SIG-M5 treated with dmso at 0.1 percent for 504 hours (cell line): ENCODE data around the gene NKD2.
"Not testable (repeated sequence)": the region's sequence is repeated elsewhere in the genome, so short reads cannot be mapped to it uniquely, and the experiment has no call there.

ENCODE experiments used
- DNase-seq: peaks from one replicate; lab custom pipeline; 2025; ENCODE audit not compliant: unreplicated experiment; lab: John Stamatoyannopoulos, UW

Gene NKD2

GRCh38 chr5:1012900-1013237, 4.3 kb downstream of the NKD2 start:
- no peak for DNase-seq

DNA sequence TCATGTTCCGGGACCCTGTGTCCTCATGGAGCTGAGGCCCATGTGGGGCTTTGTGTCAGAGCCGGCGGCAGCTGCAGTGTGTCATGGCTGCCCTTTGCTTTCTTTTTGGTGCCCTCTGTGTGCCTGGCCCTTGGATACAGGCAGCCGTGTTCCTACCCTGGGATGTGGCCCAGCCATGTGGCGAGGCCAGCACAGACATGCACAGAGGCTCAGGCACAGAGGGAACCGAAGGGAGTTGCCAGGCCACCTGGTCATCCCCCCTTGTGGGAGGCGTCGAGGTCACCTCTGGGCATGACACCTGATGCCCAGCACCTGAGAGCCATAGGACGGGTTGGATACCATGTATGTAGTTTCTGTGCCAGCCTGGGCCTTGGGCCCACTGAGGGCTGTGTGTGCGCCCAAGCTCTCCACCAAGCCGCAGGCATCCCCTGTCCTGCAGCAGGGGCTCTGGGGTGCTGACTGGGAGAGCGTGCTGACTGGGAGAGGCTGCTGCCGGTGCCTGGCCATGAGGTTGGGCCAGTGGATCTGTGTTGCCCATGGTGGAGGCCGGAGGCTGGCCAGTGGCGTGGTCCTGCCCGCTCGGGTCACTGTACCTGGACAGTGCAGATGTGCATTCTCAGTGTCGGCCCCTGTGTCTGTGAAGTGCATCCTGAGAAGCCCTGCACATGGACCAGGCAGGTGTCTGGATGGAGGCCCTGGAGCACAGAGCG, 4.8 kb downstream of the NKD2 start:
- DNase-seq, result no peak

DNA sequence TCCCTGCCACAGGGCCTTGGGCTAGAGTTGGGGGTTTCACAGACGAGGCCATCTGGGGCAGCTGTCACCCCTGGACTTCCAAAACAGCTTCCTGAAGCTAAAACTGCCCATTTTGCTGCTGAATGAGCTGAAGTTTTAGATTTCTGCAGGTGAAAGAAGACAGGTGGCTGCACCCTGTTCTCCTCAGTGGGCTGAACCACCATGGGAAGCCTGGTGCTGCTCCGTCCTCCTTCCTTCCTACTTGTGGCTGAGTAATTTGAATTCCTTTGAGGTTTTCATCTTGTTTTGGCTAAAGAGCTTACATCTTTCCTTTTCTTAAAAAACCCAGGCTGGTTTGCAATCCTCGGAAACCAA, 5.3 kb downstream of the NKD2 start:
- no peak for DNase-seq

DNA sequence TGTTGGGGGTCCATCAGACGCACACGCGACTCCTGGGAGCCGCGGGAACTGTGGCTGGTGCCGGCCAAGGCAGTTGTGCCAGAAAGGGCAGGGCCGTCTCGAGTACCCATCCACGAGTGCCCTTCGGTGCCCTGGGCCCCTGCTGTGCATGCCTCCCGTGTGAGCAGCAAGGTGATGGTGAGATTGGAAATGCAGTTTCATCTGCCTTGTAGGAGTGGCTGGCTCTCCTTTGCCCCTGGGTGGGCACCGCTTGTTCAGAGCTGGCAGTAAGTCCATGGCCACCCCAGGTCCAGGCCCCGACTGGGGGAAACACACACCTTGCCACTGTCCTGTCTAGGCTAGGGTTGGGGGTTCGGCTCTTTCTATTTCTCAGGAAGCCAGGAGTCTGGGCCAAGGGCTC, 5.7 kb downstream of the NKD2 start:
- no peak for DNase-seq

DNA sequence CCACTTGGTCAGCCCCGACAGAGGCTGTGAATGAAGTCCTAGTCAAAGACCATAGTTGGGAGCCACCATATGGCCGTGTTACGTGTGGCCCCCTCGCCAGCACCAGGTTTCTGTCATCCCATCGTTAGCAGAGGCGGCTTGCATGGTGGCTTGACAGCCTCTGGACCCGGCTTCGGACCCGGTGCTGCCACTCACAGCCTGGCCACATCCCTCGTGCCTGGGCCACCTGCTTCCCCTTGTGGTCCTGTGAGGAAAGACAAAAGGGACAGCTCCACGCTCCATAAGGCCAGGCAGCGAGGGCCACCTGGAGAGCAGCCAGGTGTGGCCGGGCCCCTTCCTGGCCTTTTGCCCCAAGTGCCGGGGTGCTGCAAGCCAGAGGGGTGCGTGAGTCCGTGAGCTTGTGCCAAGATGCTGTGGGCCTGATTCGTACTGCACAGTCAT, 6.2 kb downstream of the NKD2 start:
- no peak for DNase-seq

GRCh38 chr5:1015507-1015906, 6.9 kb downstream of the NKD2 start:
- no peak for DNase-seq

- DNase-seq, result no peak
These were observed 7.4 kb downstream of the NKD2 start for GRCh38 chr5:1016036-1016435.

DNA sequence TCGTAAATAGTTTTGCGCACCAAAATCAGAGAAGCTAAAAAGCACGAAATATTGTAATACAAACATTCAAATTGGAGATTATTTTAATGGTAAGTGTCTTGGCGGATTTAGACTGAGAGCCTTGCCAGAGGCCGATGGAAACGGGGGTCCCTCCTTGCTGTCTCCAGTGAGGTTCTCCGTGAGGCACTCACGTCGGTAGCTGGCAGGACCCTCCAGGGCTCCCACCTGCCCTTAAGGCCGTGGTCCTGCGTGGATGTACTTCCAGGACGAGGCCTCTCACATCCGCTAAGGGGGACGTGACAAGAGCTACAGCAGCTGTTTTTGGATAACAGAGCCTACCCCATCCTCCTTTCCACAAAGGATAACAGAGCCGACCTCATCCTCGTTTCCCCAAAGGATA, 7.9 kb downstream of the NKD2 start:
- DNase-seq, result no peak

DNA sequence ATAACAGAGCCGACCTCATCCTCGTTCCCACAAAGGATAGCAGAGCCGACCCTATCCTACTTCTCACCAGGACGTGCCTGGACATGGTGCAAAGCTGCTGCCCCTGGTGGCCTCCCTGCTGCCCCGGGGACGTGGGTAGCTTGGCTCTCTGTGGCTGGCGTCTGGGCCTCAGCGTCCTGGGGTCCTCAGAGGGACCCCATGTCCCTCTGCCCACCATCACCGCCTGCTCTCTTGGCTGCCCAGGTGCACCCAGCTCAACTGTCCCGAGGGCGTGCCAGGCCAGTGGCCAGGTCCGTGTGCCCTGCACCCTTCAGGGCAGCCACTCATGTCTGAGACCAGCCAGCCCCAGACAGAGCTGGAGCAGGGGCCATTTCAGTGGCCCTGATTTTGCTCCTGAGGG, 8.5 kb downstream of the NKD2 start:
- DNase-seq, result no peak

GRCh38 chr5:1017691-1018455, 9.3 kb downstream of the NKD2 start:
- DNase-seq, result no peak

- no peak for DNase-seq
These were observed 10.0 kb downstream of the NKD2 start for GRCh38 chr5:1018596-1018995.

DNA sequence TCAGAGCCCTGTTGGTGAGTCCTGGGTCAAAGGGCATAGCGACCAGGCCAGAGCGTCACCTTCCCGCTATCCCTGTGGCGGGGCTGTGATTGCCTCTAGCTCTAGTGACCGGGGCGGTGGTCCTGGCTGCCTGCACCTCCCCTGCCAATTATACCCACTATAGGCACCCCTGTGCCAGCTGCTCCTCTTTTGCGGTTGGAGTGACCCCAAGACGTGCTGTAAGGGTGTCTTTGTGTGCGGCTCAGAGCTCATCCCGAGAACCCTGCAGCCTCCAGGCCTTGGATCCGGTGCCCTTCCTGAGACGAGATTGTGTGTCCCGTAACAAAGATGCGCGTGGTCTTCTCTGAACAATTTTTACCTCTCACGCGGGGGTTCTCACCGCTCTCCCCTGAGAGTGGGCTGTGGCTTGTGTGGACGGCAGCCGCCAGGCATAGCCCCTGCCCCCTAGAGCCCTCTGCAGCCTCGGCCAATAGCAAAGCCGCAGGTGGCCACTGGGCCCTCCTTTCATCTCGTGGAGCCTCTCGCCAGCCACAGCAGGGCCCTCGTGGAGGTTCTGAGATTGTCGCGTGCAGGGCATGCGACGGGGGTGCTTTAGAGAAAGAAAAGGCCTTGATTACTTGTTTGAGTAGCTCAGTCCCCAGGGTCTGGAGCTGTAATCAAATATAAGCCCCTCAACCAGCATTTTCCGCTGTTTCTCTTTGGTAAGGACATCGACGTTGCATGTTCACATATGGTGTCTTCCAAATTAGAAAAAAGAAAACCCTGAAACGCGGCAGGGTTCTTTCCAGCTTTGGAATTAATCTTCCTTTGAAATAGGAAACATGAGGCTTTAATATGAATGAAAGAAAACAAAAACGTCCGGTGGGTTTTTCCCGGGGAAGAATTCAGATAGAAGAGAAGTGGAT, 10.7 kb downstream of the NKD2 start:
- DNase-seq, result no peak

GRCh38 chr5:1020452-1020961, 11.9 kb downstream of the NKD2 start:
- DNase-seq, result no peak

DNA sequence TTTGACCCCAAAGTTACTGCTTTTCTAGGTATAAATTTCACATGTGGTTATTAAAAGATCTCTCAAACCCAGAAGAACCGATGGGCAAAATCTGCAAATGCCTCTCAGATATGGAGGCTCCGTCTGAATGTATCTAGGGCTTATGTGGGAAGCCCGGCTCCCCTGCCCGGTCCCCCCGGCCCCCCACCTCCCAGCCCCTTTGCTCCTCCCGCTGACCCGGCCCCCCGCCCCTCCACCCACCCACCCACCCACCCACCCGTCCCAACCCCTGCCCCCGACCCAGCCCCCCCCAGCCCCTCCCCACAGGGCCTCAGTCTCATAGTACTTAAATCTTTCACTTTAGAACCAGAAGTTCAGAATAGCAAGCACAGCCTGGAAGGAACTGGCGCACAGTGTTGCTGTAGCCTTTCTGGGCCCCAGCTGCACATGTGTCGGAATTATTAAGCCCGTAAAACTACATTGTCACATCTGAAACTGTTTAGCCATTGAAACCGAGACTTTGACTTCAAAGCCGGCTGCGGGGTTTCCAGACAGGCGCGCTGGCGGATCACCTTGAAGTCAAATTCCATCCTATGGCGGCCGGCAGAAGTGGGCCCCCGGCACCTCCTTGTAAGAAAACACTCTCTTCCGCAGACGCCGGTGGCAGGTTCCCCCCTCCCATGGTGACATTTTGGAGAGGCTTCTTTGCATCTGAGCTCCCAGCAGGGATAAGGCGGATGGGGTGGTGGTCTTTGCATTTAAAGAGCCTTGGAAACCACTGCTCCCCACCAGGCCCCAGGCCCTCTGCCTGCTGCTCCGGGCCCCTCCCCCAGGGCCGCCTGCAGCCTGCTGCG, 12.8 kb downstream of the NKD2 start:
- DNase-seq, result no peak

- not testable (repeated sequence) for DNase-seq
These were observed 13.4 kb downstream of the NKD2 start for GRCh38 chr5:1021969-1022336.

DNA sequence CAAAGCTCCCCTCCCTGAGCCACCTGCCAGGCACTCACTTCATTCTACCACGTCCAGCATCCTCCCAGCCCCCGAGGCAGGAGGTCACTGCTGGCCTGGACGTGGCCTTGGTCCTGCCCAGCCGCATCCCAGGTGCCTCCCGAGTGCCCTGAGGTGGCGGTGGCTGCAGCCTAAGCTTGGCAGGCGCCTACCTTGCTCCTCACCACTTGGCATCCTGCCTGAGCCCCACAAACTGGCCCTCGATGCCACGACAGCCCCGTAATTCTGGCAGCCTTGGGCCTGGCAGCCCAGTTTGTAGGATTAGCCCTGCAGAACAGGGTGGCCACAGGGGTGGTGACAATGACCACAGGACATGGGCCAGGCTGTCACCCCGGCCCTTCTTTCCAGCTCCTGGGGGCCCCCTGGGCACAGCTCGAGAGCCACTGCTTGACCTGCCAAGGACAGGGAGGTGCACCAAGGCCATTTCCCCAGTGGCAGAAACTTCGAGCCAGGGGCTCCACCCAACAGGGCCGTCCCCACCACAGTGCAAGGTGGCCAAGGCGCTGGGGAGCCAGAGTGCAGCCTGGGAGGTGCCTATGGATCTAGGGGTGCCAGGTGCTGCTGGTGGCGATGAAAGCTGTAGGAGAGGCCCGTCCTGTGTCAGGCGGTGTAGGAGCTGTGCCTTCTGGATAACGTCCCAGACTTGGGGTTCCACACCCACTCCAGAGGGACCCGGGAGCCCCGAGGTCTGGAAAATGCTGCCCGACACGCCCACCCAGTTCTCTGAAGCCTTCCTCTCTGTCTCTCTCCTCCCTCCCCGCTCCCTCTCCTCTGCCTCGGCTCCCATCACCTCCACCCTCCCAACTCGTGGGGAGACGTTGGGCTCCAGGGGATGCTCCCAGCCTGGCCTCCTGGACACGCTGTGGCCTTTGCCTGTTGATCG, 18.4 kb downstream of the NKD2 start:
- no peak for DNase-seq

DNA sequence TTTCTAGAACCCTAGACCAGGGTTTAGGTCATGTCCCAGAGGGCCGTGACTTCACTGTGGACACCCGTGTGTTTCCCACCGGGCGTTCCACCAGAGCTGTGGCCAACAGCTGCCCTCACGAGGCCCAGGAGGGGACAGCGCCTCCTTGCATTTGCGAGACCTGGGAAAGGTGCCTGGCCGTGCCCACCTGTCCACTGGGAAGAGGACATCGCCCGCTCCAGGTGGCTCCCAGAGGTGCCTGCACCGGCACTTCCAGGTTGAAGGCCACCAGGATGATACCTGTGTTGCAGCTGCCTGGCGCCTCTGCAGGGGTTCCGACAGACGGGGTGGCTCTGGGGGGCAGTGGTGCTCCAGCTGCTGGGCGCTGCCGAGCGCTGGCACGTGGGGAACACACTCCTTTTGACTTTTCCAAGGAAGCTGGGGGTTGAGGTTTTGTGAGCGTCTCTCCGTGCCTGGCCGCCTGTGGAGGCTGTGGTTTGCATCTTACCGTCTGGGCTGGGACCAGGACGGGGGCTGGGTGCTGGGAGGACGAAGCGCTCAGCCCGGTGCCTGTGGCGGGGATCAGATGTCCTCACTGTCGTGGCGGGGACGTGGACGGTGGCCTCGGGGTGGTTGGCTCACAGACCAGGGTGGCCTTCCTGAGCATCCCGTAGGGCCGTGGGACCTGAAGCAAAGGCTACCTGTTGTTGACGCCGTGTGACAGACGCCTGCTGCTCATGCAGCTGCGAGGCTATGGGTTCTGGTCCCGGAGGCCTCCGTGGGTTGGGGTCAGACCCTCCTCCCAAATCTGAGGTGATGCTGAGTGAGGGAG, 19.2 kb downstream of the NKD2 start:
- no peak for DNase-seq

- DNase-seq, result no peak
These were observed 20.1 kb downstream of the NKD2 start for GRCh38 chr5:1028481-1029281.
